Right lobe of liver (tissue), 4 donors: ENCODE data around the gene KCTD18.

Experiments used
- POLR2A ChIP-seq: fragments of 450-650 bp; IDR thresholded peaks from one replicate; pipeline ENCODE4 v1.6.1; 2017; ENCODE audit warnings: antibody characterized with exemption, mild to moderate bottlenecking
- TF ChIP-seq, protein P1 (sequence below), 4 donors: fragments of 200-600 bp in 3 of 4; fragments of 450-650 bp in 1 of 4; IDR thresholded peaks; one replicate each; pipeline versions ENCODE4 v1.5.1 to v1.8.0; 2016 to 2022; ENCODE audit warnings: antibody characterized with exemption in 4 of 4, mild to moderate bottlenecking in 2 of 4
- donor health status: DM: no; HTN: no; CAD: no.
- donor health status: DM: no; HTN: no; CAD: no.
- donor health status: DM: no; HTN: yes; CAD: no.

DNA sequence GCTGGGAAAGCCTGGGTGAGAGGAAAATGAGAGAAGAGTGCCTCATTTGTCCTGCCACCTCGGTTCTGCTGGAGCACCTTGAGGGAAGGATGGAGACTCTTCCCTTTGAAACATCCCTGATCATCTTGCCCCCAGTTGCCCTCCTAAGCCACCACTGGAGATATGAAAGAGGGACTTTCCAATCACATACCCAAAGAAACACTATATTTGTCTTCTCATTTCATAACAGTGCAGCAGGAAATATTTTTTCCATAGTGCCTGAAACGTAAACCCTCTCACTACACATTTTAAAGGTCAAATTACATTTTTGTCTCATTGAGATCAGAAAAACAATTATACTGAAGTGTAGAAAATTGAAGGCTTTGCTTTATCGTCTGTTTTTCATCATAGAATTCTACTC lies 63.3 kb downstream of the KCTD18 start:
- TF ChIP-seq, protein P1, sequence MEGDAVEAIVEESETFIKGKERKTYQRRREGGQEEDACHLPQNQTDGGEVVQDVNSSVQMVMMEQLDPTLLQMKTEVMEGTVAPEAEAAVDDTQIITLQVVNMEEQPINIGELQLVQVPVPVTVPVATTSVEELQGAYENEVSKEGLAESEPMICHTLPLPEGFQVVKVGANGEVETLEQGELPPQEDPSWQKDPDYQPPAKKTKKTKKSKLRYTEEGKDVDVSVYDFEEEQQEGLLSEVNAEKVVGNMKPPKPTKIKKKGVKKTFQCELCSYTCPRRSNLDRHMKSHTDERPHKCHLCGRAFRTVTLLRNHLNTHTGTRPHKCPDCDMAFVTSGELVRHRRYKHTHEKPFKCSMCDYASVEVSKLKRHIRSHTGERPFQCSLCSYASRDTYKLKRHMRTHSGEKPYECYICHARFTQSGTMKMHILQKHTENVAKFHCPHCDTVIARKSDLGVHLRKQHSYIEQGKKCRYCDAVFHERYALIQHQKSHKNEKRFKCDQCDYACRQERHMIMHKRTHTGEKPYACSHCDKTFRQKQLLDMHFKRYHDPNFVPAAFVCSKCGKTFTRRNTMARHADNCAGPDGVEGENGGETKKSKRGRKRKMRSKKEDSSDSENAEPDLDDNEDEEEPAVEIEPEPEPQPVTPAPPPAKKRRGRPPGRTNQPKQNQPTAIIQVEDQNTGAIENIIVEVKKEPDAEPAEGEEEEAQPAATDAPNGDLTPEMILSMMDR (IDR thresholded peaks at IDR 0.05): no peak
- no peak for TF ChIP-seq POLR2A
